Mesendoderm (in vitro differentiated cells): ENCODE data around the gene COX20.

Experiments
- DNase-seq: peaks from one replicate; pipeline ENCODE4 v3.0.0; 2013
- H2AK5ac ChIP-seq: 2 replicates; pipeline ENCODE4 v1.6.1; 2013; ENCODE audit warnings: low read length, inconsistent platforms
- H2BK120ac ChIP-seq: 2 replicates; pipeline ENCODE4 v1.6.1; 2013; ENCODE audit warnings: low read depth, mild to moderate bottlenecking, low read length, moderate library complexity, mixed read lengths
- H2BK15ac ChIP-seq: replicated peaks from 2 replicates; pipeline ENCODE4 v1.6.1; 2013; ENCODE audit warnings: low read depth, mild to moderate bottlenecking, moderate library complexity
- H2BK5ac ChIP-seq: 2 replicates; pipeline ENCODE4 v1.6.1; 2013; ENCODE audit warnings: low read length, inconsistent platforms
- H3K18ac ChIP-seq: 2 replicates; pipeline ENCODE4 v1.6.1; 2013; ENCODE audit warnings: mild to moderate bottlenecking, low read length, mixed read lengths
- H3K23ac ChIP-seq: one replicate; pipeline ENCODE4 v1.6.1; 2013; ENCODE audit warnings: low read length
- H3K27ac ChIP-seq: 2 replicates; pipeline ENCODE4 v1.5.1; 2013; ENCODE audit warnings: low read depth, mild to moderate bottlenecking, inconsistent platforms, low read length, moderate library complexity
- H3K27me3 ChIP-seq: 2 replicates; pipeline ENCODE4 v1.6.1; 2013; ENCODE audit warnings: low read length, control low read depth, mild to moderate bottlenecking, inconsistent platforms; ENCODE audit not compliant: insufficient read depth, poor library complexity
- H3K36me3 ChIP-seq: 2 replicates; pipeline ENCODE4 v1.6.1; 2013; ENCODE audit warnings: low read length, inconsistent platforms; ENCODE audit not compliant: control insufficient read depth, insufficient read depth
- H3K4ac ChIP-seq: one replicate; pipeline ENCODE4 v1.6.1; 2013; ENCODE audit warnings: low read depth, mild to moderate bottlenecking, low read length, moderate library complexity
- H3K4me1 ChIP-seq: 2 replicates; pipeline ENCODE4 v1.6.1; 2013; ENCODE audit warnings: low read depth, low read length, inconsistent platforms; ENCODE audit not compliant: control insufficient read depth
- H3K4me2 ChIP-seq: 2 replicates; pipeline ENCODE4 v1.6.1; 2013; ENCODE audit warnings: low read length
- H3K4me3 ChIP-seq: 2 replicates; pipeline ENCODE4 v1.5.1; 2013; ENCODE audit warnings: mild to moderate bottlenecking, low read length
- H3K56ac ChIP-seq: one replicate; pipeline ENCODE4 v1.6.1; 2013; ENCODE audit warnings: low read length
- H3K79me1 ChIP-seq: 2 replicates; pipeline ENCODE4 v1.6.1; 2013; ENCODE audit warnings: low read length, inconsistent platforms
- H3K79me2 ChIP-seq: 2 replicates; pipeline ENCODE4 v1.6.1; 2013; ENCODE audit warnings: mild to moderate bottlenecking, low read length; ENCODE audit not compliant: control insufficient read depth, insufficient read depth
- H3K9ac ChIP-seq: 2 replicates; pipeline ENCODE4 v1.6.1; 2013; ENCODE audit warnings: low read length, inconsistent platforms
- H4K5ac ChIP-seq: one replicate; pipeline ENCODE4 v1.6.1; 2013; ENCODE audit warnings: low read length
- H4K8ac ChIP-seq: one replicate; pipeline ENCODE4 v1.6.1; 2013; ENCODE audit warnings: low read depth, mild to moderate bottlenecking, control low read depth, low read length, moderate library complexity
- WGBS: extraction: QIAGEN DNeasy Blood & Tissue Kit; methylation state at CpG from one replicate; pipeline ENCODE4 v1.1.7; 2013; ENCODE audit warnings: low lambda C conversion rate, missing lambda C conversion rate; ENCODE audit not compliant: insufficient coverage; ENCODE audit errors: extremely low coverage; 5-methylcytosine and 5-hydroxymethylcytosine counted together

COX20 gene

DNA sequence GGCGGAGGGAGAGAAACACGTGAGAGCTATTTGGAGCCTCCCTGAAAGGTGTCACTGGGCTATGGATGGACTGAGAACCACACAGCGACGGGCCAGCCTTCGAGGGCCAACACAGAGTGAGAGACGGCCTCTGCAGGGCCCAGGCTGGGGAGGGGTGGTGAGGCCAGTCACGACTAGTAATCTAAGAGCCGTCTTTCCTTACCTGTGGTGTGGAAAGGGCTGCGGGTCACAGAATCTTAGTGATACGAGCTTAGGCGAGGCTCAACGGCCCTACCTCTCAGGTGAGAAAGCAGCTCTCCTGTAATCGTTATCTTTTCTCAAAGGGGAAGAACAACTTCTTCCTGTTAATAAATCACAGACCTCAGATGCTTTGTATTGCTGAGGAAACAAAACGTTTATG is 33.4 kb upstream of the COX20 start:
- H3K4ac ChIP-seq, result no peak overlapping the region
- no CpG with 5 or more reads among the region's 14 CpGs for WGBS

GRCh38 chr1:244802556-244803239 is 32.8 kb upstream of the COX20 start:
- Histone ChIP-seq H3K4me3 (no peak overlapping the region), H3K18ac (no peak overlapping the region), H3K4me1 (no peaks in the 10 kb centered on the region), H2BK15ac (no peak overlapping the region), H3K79me2 (no peaks in the 10 kb centered on the region), H2BK120ac (no peak overlapping the region), H3K79me1 (no peaks in the 10 kb centered on the region), H3K27me3 (no peaks in the 10 kb centered on the region), H4K8ac (no peak overlapping the region), H4K5ac (no peak overlapping the region), H3K36me3 (no peaks in the 10 kb centered on the region), H2BK5ac (no peak overlapping the region), H2AK5ac (no peak overlapping the region), H3K9ac (no peak overlapping the region), H3K23ac (no peak overlapping the region), H3K4me2 (no peak overlapping the region), H3K27ac (no peak overlapping the region), H3K4ac (no peak overlapping the region), H3K56ac (no peak overlapping the region)
- WGBS, result no CpG with 5 or more reads among the region's 16 CpGs
- no peak for DNase-seq

More for the DNA sequence above, 33.4 kb upstream of the COX20 start:
- Histone ChIP-seq H3K79me1 (no peaks in the 10 kb centered on the region), H3K9ac (no peak overlapping the region), H2BK15ac (no peak overlapping the region), H3K18ac (no peak overlapping the region), H3K79me2 (no peaks in the 10 kb centered on the region), H2BK5ac (no peak overlapping the region), H3K27ac (no peak overlapping the region), H3K4me1 (no peaks in the 10 kb centered on the region), H3K4me2 (no peak overlapping the region), H3K23ac (no peak overlapping the region), H4K8ac (no peak overlapping the region), H2BK120ac (no peak overlapping the region), H3K36me3 (no peaks in the 10 kb centered on the region), H3K56ac (no peak overlapping the region), H4K5ac (no peak overlapping the region), H3K27me3 (no peaks in the 10 kb centered on the region), H3K4me3 (no peak overlapping the region), H2AK5ac (no peak overlapping the region)
- DNase-seq, result no peak

DNA sequence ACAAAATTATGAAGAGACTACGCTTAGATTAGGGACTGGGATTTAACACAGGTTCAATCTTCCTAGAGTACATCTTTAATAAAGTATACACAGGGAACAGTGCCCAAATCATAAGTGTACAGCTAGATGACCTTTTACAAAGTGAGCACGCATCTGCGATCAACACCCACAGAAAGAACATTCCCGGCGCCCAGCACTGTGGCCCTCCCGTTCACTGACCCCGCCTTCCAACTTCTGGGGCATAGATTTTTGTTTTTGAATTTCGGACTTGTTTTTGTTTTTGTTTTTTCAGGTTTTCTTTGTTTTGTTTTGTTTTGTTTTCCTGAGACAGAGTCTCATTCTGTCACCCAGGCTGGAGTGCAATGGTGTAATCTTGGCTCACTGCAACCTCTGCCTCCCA is 30.6 kb upstream of the COX20 start:
- WGBS, result no CpG with 5 or more reads among the region's 8 CpGs
- Histone ChIP-seq H3K56ac (no peak overlapping the region), H3K4me3 (no peak overlapping the region), H2BK15ac (no peak overlapping the region), H3K4me1 (no peaks in the 10 kb centered on the region), H2BK5ac (no peak overlapping the region), H2BK120ac (no peak overlapping the region), H3K27ac (no peak overlapping the region), H4K8ac (no peak overlapping the region), H4K5ac (no peak overlapping the region), H3K36me3 (no peaks in the 10 kb centered on the region), H3K4ac (no peak overlapping the region), H2AK5ac (no peak overlapping the region), H3K27me3 (no peaks in the 10 kb centered on the region), H3K23ac (no peak overlapping the region), H3K79me2 (no peaks in the 10 kb centered on the region), H3K79me1 (no peaks in the 10 kb centered on the region), H3K18ac (no peak overlapping the region), H3K9ac (no peak overlapping the region), H3K4me2 (no peak overlapping the region)
- DNase-seq, result no peak

- no peak overlapping the region for H3K56ac ChIP-seq
- no peak overlapping the region for H2BK120ac ChIP-seq
- H4K5ac ChIP-seq, result no peak overlapping the region
- H3K4me2 ChIP-seq, result no peak overlapping the region
- H2BK15ac ChIP-seq, result no peak overlapping the region
- H3K4me3 ChIP-seq, result no peak overlapping the region
- no peaks in the 10 kb centered on the region for H3K36me3 ChIP-seq
- no peak overlapping the region for H3K23ac ChIP-seq
- H4K8ac ChIP-seq, result no peak overlapping the region
- no peak for DNase-seq
- H3K9ac ChIP-seq, result no peak overlapping the region
- H3K18ac ChIP-seq, result no peak overlapping the region
- no peak overlapping the region for H2BK5ac ChIP-seq
- no peak overlapping the region for H3K4ac ChIP-seq
- H3K79me1 ChIP-seq, result no peaks in the 10 kb centered on the region
- no peak overlapping the region for H3K27ac ChIP-seq
- H3K27me3 ChIP-seq, result no peaks in the 10 kb centered on the region
- no peaks in the 10 kb centered on the region for H3K4me1 ChIP-seq
- no peak overlapping the region for H2AK5ac ChIP-seq
- H3K79me2 ChIP-seq, result no peaks in the 10 kb centered on the region
Measured at GRCh38 chr1:244807138-244807537, 28.3 kb upstream of the COX20 start.

DNA sequence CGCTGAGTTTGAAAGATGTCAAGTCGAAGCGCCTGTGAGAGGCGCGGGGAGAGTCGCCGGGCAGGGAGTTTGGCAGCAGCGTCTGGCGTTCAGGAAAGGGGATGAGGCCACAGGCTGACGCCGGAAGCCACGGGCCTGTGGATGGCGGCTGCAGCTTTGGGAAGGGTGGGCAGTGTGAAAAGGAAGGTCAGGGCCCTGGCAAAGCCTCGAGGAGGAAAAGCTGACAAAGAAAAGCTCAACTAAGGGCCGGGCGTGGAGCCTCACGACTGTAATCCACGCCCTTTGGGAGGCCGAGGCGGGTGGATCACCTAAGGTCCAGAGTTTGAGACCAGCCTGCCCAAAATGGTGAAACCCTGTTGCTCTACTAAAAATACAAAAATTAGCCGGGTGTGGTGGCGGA is 25.2 kb upstream of the COX20 start:
- Histone ChIP-seq H3K4ac (no peak overlapping the region), H3K79me2 (no peaks in the 10 kb centered on the region), H3K9ac (no peak overlapping the region), H2BK5ac (no peak overlapping the region), H4K8ac (no peak overlapping the region), H3K79me1 (no peaks in the 10 kb centered on the region), H2BK120ac (no peak overlapping the region), H4K5ac (no peak overlapping the region), H2AK5ac (no peak overlapping the region), H3K27ac (no peak overlapping the region), H3K4me1 (no peaks in the 10 kb centered on the region), H2BK15ac (no peak overlapping the region), H3K56ac (no peak overlapping the region), H3K4me2 (no peak overlapping the region), H3K27me3 (no peaks in the 10 kb centered on the region), H3K23ac (no peak overlapping the region), H3K36me3 (no peaks in the 10 kb centered on the region), H3K4me3 (no peak overlapping the region), H3K18ac (no peak overlapping the region)
- WGBS, result no CpG with 5 or more reads among the region's 22 CpGs
- no peak for DNase-seq

DNA sequence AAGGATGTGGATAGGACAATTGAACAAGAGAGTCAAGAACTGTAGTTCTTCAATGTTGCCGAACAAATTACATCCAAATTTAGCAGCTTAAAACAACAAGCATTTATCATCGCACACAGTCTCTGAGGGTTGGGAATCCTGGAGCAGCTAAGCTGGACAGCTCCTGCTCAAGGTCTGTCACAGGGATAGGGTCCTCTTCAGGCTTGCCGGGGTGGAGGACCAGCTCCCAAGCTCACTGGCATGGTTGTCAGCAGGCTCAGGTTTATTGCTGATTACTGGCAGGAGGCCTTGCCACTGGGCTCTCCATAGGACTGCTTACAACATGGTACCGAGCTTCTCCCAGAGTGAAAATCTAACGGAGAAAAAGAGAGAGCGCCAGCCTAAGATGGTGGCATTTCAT is 22.1 kb upstream of the COX20 start:
- no peak overlapping the region for H2BK5ac ChIP-seq
- H3K9ac ChIP-seq, result no peak overlapping the region
- no peaks in the 10 kb centered on the region for H3K4me1 ChIP-seq
- H3K23ac ChIP-seq, result no peak overlapping the region
- no peak overlapping the region for H3K18ac ChIP-seq
- no peaks in the 10 kb centered on the region for H3K27me3 ChIP-seq
- H4K5ac ChIP-seq, result no peak overlapping the region
- H3K79me2 ChIP-seq, result no peaks in the 10 kb centered on the region
- no CpG with 5 or more reads among the region's 6 CpGs for WGBS
- no peak overlapping the region for H3K4me3 ChIP-seq
- no peak overlapping the region for H2BK120ac ChIP-seq
- no peak for DNase-seq
- no peak overlapping the region for H3K27ac ChIP-seq
- no peak overlapping the region for H3K4me2 ChIP-seq
- H3K79me1 ChIP-seq, result no peaks in the 10 kb centered on the region
- H3K56ac ChIP-seq, result no peak overlapping the region
- no peak overlapping the region for H4K8ac ChIP-seq
- no peaks in the 10 kb centered on the region for H3K36me3 ChIP-seq
- no peak overlapping the region for H2BK15ac ChIP-seq
- no peak overlapping the region for H2AK5ac ChIP-seq
- no peak overlapping the region for H3K4ac ChIP-seq
